T1000 (cell line): Measurements from ENCODE around the gene GID8.

ENCODE experiments used
- DNase-seq: peaks from one replicate; lab custom pipeline; 2025; ENCODE audit warnings: mixed read lengths; lab: John Stamatoyannopoulos, UW

Gene GID8

DNA sequence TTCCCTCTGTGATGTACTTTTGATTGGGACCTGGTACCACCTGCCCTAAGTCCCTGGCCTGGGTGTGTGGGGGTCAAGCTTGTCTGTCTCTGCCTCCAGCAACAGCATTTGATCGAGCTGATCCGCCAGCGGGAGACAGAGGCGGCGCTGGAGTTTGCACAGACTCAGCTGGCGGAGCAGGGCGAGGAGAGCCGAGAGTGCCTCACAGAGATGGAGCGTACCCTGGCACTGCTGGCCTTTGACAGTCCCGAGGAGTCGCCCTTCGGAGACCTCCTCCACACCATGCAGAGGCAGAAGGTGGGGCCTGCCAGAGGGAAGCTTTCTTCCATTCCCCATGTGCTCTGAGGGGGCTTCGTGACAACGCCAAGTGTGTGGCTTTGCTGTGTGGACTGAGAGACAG is 5.4 kb downstream of the GID8 start:
- no peak for DNase-seq

DNA sequence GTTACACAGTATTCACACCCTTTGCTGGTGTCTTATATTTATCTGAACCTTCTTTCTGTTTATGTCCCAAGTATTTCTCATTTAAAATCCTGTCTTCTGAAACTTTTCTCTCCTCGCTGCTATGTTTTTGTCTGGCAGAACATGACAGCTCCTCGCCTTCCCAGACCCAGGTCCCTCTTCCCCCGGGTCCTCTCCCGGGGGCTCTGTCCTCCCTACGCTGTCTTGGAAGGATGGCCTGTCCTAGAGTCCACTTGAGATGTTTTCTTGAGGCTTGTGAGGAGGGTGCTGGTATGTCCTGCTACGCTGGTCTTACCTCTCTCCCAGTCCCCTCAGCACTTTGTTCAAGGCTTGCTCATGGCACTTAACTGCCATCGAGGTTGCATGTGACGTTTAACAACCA is 6.2 kb downstream of the GID8 start:
- DNase-seq = no peak

- no peak for DNase-seq
These were observed 6.8 kb downstream of the GID8 start for GRCh38 chr20:62944746-62945145.

- no peak for DNase-seq
These were observed 7.9 kb downstream of the GID8 start for GRCh38 chr20:62945771-62946339.

- no peak for DNase-seq
These were observed 9.0 kb downstream of the GID8 start for GRCh38 chr20:62946918-62947317.

GRCh38 chr20:62947532-62948300 is 9.8 kb downstream of the GID8 start:
- DNase-seq = no peak

- no peak for DNase-seq
These were observed 11.3 kb downstream of the GID8 start for GRCh38 chr20:62949153-62949821.

DNA sequence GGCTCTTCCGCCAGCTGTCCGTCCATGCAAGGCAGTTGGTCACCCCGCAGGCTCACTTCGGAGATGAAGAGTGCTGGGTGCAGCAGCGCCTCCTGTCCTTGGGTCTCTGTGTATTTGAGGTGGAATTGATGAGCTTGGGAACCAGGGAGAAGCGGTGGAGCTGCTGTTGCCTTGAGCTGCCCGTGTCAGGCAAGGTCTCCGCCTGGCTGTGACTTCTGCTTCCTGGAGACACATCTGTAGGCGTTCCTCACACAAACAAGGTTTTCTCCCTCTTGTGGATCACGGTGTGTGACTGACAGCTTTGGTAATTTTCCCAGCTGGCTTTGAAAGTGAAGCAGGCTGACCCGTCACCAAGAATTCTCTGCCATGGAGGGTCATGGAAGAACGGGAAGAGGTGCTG is 12.0 kb downstream of the GID8 start:
- no peak for DNase-seq

DNA sequence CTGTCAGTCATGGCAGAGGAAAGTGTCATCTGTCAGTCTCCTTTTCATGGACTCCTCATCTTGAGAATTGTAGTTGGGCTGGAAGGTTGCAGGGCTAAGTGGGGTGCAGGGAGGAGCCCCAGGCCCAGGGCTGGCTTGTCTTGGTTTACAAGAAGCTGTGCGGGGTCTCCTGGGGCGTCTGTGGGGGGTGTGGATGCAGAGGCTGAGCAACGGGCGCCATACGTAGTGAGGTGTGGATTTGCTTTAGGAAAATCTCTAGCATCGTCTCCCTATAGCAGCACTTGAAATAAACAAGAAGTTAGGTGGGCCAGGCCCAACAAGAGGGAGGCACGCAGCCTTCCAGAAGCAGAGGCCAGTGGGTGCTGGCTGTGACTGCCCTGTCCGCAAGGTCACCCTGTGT is 12.8 kb downstream of the GID8 start:
- DNase-seq = no peak

GRCh38 chr20:62951143-62951895 is 13.4 kb downstream of the GID8 start:
- no peak for DNase-seq

- no peak for DNase-seq
These were observed 14.0 kb downstream of the GID8 start for GRCh38 chr20:62951896-62952372.

DNA sequence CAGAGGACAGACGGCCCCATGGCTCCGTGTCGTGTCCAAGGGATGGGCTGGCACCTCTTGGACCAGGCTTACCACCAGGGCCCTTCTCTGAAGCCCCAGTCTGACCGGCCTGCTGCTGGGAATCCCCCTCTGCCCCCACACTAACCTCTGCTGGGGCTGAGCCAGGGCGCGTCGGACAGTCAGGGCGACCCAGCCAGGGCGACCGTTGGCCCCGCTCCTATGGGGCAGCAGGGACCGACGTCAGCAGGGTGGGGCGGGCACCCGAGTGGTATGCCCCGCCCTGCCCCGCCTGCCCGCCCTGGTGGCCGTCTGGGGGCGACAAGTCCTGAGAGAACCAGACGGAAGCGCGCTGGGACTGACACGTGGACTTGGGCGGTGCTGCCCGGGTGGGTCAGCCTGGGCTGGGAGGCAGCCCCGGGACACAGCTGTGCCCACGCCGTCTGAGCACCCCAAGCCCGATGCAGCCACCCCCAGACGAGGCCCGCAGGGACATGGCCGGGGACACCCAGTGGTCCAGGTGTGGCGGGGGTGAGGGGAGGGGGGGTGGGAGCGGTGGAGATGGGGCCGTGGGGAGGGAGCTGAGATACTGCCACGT is 14.5 kb downstream of the GID8 start, which contains the start of gene SLC17A9:
TSS of gene SLC17A9 (plus strand) at position 337 of the 595 bp plus-strand sequence. CDS start at position 459, 122 bp downstream.
- no peak for DNase-seq

DNA sequence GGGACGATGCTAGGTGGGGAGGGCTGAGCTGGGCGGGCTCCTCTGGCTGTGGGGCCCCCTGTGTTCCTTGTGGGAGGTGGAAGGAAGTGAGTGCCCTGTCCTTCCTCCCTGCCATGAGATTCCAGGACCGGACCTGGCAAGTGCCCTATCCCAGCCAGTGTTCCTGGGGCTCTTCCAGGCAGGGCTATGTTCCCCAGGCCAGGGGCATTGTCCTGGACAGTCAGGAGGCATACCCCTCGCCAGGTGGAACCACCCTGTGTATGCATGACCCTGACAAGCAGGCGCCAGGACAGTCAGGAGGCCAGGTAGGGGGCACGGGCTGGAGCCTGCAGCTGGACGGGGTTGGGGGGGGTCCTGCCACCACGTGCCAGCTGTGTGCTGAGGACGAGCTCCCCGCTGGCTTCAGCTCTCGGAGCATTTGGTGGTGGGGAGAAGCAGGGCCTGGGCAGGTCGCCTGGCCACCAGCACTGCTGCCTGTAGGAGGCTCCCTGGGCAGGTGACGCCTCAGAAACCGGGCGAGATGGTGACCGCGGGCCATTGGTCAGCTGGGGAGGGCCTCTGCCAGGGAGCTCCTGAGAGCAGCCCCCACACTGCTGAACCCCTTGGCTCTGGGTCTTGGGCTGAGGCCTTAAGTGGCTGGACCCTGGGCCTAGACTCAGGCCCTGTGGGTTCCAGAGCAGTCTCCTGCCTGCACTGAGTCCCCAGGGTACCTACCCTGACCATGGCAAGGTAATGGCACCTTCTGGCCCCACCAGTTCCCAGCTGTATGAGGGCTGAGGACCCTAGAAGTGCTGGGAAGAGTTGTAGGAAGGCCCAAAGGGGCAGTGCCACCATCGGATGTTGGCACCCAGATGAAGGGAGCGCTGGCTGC is 15.3 kb downstream of the GID8 start:
- no peak for DNase-seq

DNA sequence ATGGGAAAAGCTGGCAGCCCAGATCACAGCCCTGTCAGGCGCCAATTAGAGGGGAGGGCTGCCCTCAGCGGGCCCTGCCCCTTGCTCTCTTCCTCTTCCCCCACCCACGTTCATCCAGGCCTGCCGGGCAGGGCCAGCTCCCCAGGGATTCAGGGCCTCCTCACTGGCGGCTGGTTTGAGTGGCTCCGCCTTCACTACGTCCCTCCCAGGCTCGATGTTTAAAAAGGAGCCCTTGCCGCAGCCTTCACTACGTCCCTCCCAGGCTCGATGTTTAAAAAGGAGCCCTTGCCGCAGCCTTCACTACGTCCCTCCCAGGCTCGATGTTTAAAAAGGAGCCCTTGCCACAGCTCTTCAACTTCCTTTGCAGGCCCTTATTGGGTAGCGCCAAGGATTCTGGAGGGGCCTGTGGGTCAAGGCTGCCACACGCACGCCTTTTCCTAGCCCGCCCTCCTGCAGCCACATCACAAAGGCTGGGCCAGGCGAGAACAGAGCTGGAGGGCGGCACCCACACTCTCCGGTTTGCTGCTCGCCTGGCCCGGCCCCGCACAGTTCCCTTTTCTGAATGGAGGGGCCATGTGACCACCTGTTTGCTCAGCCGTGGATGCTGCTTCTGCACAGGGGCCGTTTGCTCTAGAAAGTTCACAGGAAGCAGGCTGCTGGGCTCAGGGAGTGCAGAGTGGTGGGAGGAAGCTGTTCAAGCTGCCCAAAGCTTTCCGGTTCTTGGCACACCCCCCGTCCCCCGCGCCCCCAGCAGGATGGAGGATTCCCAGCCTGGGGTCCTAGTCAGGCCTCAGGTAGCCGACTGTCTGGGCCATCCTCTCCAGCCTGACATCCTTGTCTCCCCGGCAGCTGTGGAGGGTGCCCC is 16.1 kb downstream of the GID8 start:
- DNase-seq = peak; percentile 41

- DNase-seq = no peak
These were observed 17.8 kb downstream of the GID8 start for GRCh38 chr20:62955519-62956386.

- DNase-seq = no peak
These were observed 18.6 kb downstream of the GID8 start for GRCh38 chr20:62956387-62957135.

- DNase-seq = no peak
These were observed 19.5 kb downstream of the GID8 start for GRCh38 chr20:62957136-62958117.
